Central memory CD8-positive, alpha-beta T cell (primary cell): ENCODE data around the gene DEPP1.

Experiments used
- ATAC-seq: fragments of 150-1000 bp; cut with Tn5 transposase; replicated peaks from 2 replicates; pipeline ENCODE4 v1.10.0; 2022; ENCODE audit warnings: mild to moderate bottlenecking, moderate FRiP score, moderate number of reproducible peaks; ENCODE audit not compliant: poor library complexity, severe bottlenecking; ENCODE audit errors: extremely low read depth
- DNase-seq, 2 donors: peaks; one replicate each; pipeline ENCODE4 v3.0.0; 2021; ENCODE audit warnings: low spot score in 2 of 2
- H3K27ac Mint-ChIP-seq: one replicate; pipeline ENCODE4 v1.8.0; 2022; ENCODE audit warnings: low read depth, mild to moderate bottlenecking, moderate library complexity, mixed read lengths
- H3K27me3 Mint-ChIP-seq: one replicate; pipeline ENCODE4 v1.8.0; 2022; ENCODE audit warnings: mixed read lengths
- H3K36me3 Mint-ChIP-seq: one replicate; pipeline ENCODE4 v1.8.0; 2022; ENCODE audit warnings: mild to moderate bottlenecking, moderate library complexity, mixed read lengths; ENCODE audit not compliant: insufficient read depth
- H3K4me1 Mint-ChIP-seq: one replicate; pipeline ENCODE4 v1.8.0; 2022; ENCODE audit warnings: mixed read lengths
- H3K4me3 Mint-ChIP-seq: one replicate; pipeline ENCODE4 v1.8.0; 2022; ENCODE audit warnings: mild to moderate bottlenecking, moderate library complexity, mixed read lengths
- H3K9me3 Mint-ChIP-seq: one replicate; pipeline ENCODE4 v1.8.0; 2022; ENCODE audit warnings: mixed read lengths

Gene DEPP1

GRCh38 chr10:44973323-44974081, 5.1 kb downstream of the DEPP1 start:
- peaks cover 17% of the 10 kb centered on the region for H3K4me1 Mint-ChIP-seq
- H3K27me3 Mint-ChIP-seq = no peaks in the 10 kb centered on the region
- peaks cover 3% of the 10 kb centered on the region for H3K36me3 Mint-ChIP-seq
- DNase-seq (no peak), ATAC-seq (no peak)
- H3K9me3 Mint-ChIP-seq = no peaks in the 10 kb centered on the region
- H3K4me3 Mint-ChIP-seq = no peak overlapping the region
- no peak overlapping the region for H3K27ac Mint-ChIP-seq

DNA sequence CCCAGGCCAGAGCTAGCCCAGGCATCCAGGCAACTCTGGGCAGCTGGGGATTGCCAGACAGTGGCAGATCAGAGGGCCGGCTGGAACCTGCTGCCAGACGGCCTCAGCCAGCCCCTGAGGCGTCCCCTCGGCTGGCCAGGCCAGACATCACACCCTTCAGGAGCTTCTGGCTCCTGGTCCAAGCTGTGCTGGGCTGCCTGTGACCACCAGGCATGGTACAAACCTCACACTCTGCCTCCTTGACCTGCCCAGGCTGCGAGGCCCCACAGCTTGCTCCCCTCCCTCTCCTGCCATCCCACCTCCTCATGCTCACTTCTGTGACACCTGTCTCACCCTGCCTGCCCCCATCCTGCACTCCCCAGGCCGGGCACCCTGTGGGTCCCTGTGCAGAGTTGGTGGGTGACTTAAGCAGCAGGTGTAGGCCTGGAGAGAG, 5.7 kb downstream of the DEPP1 start:
- Mint-ChIP-seq H3K27ac (no peak overlapping the region), H3K27me3 (no peaks in the 10 kb centered on the region), H3K4me3 (no peak overlapping the region), H3K36me3 (peaks cover 3% of the 10 kb centered on the region), H3K9me3 (no peaks in the 10 kb centered on the region), H3K4me1 (peaks cover 21% of the 10 kb centered on the region)
- ATAC-seq = no peak
- DNase-seq = no peak

DNA sequence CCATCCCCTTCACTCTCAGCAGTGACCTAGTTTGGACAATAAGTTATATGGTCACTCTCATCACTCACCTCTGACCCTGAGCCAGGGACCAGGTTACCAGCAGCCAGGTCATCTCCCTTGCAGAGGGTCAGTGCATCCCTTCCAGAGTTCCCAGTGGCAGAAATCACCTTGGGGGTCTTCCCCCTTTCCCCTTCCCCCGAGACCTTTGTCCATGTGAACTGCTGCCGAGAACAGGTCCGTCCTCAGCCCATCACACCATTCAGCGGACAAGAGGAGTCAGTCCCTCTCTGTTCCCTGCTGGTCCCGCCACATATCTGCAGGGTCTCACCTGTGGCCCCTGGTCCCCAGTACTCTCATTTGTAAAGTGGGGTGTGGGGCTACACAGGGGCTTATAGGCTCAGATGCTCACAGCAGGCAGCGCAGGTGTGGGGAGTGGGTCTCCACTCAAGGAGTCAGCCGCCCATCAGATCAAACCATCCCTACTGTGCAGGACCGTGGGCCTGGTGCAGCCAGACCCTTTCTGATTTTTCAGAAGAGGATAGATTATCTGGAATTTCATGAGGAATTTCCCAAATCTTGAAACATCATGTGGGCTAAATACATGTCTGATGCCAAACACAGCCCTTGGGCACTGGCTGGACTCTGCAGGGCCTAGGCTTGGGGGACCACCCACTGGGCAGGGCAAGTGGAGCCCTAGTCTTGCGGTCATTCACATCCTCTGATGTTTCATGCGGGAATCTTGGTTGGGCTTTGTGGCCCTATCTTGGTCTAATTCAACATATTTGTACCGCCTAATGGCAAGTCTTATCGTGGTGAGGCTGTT, 6.5 kb downstream of the DEPP1 start:
- Mint-ChIP-seq H3K9me3 (no peaks in the 10 kb centered on the region), H3K27me3 (no peaks in the 10 kb centered on the region), H3K4me1 (peaks cover 26% of the 10 kb centered on the region), H3K36me3 (peaks cover 3% of the 10 kb centered on the region), H3K4me3 (no peak overlapping the region), H3K27ac (no peak overlapping the region)
- DNase-seq (no peak), ATAC-seq (no peak)

DNA sequence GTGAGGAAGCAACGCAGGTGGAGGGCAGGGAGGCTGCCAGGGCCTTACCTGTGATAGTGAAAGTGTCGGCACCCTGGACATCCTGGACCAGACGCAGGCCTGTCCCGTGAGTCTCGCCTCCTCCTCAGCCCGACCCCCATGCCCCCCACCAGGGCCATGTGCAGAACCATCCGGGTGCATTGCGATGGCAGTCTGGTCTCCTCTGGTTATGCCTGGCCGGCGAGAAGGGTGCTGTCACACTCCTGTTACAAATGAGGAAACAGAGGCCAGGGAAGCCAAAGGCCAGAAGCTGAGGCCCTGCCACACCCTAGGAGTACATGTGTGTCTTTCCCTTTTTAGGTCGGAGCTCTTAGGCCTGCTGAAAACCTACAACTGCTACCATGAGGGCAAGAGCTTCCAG, 7.2 kb downstream of the DEPP1 start:
- no peaks in the 10 kb centered on the region for H3K27me3 Mint-ChIP-seq
- no peak for DNase-seq

DNA sequence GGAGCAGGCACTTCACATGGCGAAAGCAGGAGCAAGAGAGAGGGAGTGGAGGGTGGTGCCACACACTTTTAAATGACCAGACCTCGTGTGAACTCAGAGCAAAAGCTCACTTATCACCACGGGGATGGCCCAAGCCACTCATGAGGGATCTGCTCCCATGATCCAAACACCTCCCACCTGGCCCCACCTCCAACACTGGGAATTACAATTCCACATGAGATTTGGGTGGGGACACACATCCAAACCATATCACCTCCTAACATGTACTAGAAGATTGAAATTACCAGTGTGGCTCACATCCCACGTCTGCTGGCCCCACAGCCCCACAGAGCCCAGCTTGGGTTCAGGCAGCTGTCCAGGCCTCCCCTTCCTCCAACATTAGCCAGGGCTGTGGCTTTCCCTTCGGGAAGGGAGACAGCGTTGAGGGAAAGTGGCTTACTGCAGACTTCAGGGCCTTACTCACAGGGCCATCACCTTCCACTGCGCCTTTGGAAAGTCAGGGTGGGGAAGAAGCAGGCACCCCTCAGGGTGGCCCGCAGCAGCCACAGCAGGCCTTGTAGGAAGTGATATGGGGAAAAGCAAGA, 7.7 kb downstream of the DEPP1 start:
- H3K4me1 Mint-ChIP-seq = peaks cover 32% of the 10 kb centered on the region
- DNase-seq (no peak), ATAC-seq (no peak)
- no peaks in the 10 kb centered on the region for H3K9me3 Mint-ChIP-seq
- no peak overlapping the region for H3K4me3 Mint-ChIP-seq
- H3K36me3 Mint-ChIP-seq = peaks cover 3% of the 10 kb centered on the region
- no peaks in the 10 kb centered on the region for H3K27me3 Mint-ChIP-seq
- H3K27ac Mint-ChIP-seq = no peak overlapping the region

More for the DNA sequence above, 7.2 kb downstream of the DEPP1 start:
- Mint-ChIP-seq H3K36me3 (peaks cover 3% of the 10 kb centered on the region), H3K4me3 (no peak overlapping the region), H3K4me1 (peaks cover 26% of the 10 kb centered on the region), H3K9me3 (no peaks in the 10 kb centered on the region), H3K27ac (no peak overlapping the region)
- no peak for ATAC-seq

GRCh38 chr10:44969854-44970253, 8.8 kb downstream of the DEPP1 start:
- Mint-ChIP-seq H3K27ac (peak overlapping the region; percentile 71), H3K4me3 (no peak overlapping the region), H3K9me3 (no peaks in the 10 kb centered on the region), H3K4me1 (peaks cover 36% of the 10 kb centered on the region), H3K36me3 (peaks cover 3% of the 10 kb centered on the region), H3K27me3 (no peaks in the 10 kb centered on the region)
- DNase-seq (no peak), ATAC-seq (no peak)

DNA sequence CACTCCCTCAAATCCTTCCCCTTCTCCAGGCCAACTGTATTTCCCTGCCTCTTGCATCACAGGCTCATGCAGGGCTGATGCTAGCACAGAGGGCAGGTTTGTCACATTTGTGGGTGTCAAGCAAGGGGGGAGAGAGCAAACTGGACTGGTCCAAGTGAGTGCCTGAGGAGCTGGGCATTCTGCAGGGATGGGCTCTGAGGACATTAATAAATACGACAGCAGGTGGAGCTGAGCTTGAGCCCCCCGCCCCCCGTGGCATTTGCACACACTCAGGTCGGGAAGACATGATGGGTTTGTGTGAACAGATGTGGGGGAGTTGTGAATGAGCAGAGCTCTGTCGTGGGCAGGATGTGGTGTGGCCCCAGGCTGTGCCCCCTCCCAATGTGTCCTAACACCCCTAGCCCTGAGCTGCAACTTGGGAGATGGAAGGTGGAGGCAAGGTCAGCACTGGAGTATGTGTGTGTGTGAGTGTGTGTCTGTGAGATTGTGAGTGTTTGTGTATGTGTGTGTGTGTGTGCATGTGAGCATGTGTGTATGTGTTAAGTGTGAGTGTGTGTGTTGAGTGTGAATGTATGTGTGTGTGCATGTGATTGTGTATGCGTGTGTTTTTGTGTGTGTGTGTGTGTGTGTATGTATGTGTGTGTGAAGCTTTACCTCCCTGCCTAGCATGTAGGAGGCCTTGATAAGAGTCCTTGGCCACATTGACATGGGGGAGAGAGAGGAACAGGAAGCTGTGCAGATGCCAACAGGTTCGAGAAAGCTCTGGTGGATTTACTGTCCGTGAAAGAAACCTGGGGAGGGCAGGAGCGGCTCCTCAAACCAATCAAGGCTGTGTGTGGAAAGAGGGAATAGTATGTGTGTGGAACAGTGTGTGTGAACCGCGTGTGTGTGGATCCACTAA, 9.9 kb downstream of the DEPP1 start:
- peak overlapping the region; percentile 49 for H3K4me3 Mint-ChIP-seq
- peak overlapping the region; percentile 71 for H3K27ac Mint-ChIP-seq
- H3K9me3 Mint-ChIP-seq = no peaks in the 10 kb centered on the region
- H3K27me3 Mint-ChIP-seq = no peaks in the 10 kb centered on the region
- H3K36me3 Mint-ChIP-seq = peaks cover 3% of the 10 kb centered on the region
- ATAC-seq (peak; percentile 94), DNase-seq (peak in 1 of 2 donors; percentile 58)
- peaks cover 36% of the 10 kb centered on the region for H3K4me1 Mint-ChIP-seq

- peak overlapping the region; percentile 44 for H3K27ac Mint-ChIP-seq
- peaks cover 31% of the 10 kb centered on the region for H3K4me1 Mint-ChIP-seq
- no peaks in the 10 kb centered on the region for H3K27me3 Mint-ChIP-seq
- DNase-seq (no peak), ATAC-seq (no peak)
- no peaks in the 10 kb centered on the region for H3K9me3 Mint-ChIP-seq
- H3K36me3 Mint-ChIP-seq = peaks cover 3% of the 10 kb centered on the region
- H3K4me3 Mint-ChIP-seq = peak overlapping the region; percentile 49
Measured at GRCh38 chr10:44968091-44968490, 10.5 kb downstream of the DEPP1 start.

DNA sequence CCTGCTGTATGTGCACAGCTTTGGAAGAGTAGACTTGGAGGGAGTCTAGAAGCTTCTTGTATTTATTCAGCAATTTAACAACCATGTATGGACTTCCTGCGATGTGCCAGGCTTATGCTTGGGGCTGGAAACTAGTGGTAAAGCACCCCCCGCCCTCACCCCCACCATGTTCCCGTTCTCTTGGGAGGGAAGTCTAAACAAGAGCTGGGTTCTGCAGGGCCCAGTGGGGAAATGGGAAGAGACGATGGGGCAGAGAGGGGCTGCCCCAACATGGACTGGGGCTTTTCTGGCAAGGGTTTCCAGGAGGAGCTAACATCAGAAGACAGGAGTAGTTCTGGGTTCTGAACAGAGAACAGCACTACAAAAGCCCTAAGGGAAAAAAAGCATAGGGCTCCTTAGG, 11.0 kb downstream of the DEPP1 start:
- Mint-ChIP-seq H3K27me3 (no peaks in the 10 kb centered on the region), H3K4me1 (peaks cover 31% of the 10 kb centered on the region), H3K36me3 (peaks cover 3% of the 10 kb centered on the region), H3K4me3 (peak overlapping the region; percentile 49), H3K27ac (peak overlapping the region; percentile 44), H3K9me3 (no peaks in the 10 kb centered on the region)
- no peak for ATAC-seq
- no peak for DNase-seq

DNA sequence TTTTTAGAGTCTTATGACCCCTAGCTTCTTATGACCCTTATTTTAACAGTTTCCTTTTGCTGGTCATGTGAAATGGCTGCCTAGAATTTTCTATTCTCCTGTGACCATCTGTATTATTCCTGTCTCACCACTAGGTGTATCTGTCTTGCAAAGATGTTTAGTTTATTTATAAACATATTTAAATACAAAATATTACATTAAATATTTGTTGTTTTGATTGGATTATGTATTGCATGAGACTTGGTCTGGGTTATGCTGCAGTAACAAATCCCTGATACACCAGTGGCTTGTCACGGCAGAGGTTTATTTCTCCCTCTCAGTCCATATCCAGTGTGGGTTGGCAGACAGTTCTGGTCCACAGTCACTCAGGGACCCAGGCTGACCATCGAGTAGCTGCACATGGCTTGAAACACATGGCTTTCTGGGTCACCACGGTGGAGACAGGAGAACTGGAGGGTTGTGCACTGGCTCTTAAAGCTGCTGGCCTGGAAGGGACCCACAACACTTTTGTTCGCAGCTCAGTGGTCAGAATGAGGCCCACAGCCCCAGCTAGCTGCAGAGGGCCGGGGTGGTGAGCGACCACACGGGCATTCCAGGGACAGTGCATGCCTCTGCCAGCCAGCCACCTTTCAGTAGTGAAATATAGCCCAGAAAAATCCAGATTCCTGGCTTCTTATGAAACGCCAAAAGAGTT, 11.6 kb downstream of the DEPP1 start:
- no peak for ATAC-seq
- Mint-ChIP-seq H3K9me3 (no peaks in the 10 kb centered on the region), H3K27me3 (no peaks in the 10 kb centered on the region), H3K4me3 (no peak overlapping the region), H3K36me3 (peaks cover 3% of the 10 kb centered on the region), H3K27ac (no peak overlapping the region), H3K4me1 (peaks cover 31% of the 10 kb centered on the region)
- no peak for DNase-seq

DNA sequence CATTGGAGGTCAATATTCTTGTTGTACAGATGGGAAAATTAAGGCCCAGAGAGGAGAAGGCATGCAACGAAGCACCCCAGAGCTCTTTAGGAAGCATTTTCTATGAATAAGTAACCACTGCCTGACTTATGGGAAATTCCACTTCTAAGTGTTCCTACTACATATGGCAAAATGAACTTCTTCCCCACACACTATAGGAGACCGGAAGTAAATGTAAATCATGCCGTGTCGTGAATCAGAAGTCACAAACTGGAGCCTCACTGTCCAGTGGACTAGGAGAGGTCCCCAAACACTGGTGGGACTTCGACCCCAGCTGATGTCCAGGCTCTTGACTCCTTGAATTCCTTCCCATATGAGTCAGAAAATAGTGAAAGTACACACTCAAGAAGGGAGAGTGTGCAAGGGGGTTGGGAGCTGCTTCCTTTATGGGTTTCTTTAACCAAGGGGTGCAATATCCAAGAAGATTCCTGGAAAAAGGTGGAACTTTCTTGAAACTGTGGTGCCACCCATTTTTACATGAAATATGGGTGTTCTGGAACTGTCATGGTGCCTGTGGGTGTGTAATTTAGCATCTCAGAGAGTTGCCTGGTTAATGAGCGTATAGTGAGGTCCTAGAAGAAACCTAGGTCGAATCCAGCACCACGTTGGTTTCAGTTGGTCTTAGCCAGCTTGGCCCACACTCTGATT, 12.3 kb downstream of the DEPP1 start:
- no peaks in the 10 kb centered on the region for H3K27me3 Mint-ChIP-seq
- H3K9me3 Mint-ChIP-seq = no peaks in the 10 kb centered on the region
- DNase-seq = no peak
- H3K27ac Mint-ChIP-seq = no peak overlapping the region
- no peak overlapping the region for H3K4me3 Mint-ChIP-seq
- no peak for ATAC-seq
- H3K36me3 Mint-ChIP-seq = peaks cover 3% of the 10 kb centered on the region
- H3K4me1 Mint-ChIP-seq = peaks cover 31% of the 10 kb centered on the region
